ENCODE results near the gene CHST8. TPM values are rescaled to one million over a fixed set of nuclear protein-coding genes. Genes with fewer than 3 reads are reported as not detected.

CHST8 gene
- total RNA-seq, 4 donors from 2014 or later = not detected

DNA sequence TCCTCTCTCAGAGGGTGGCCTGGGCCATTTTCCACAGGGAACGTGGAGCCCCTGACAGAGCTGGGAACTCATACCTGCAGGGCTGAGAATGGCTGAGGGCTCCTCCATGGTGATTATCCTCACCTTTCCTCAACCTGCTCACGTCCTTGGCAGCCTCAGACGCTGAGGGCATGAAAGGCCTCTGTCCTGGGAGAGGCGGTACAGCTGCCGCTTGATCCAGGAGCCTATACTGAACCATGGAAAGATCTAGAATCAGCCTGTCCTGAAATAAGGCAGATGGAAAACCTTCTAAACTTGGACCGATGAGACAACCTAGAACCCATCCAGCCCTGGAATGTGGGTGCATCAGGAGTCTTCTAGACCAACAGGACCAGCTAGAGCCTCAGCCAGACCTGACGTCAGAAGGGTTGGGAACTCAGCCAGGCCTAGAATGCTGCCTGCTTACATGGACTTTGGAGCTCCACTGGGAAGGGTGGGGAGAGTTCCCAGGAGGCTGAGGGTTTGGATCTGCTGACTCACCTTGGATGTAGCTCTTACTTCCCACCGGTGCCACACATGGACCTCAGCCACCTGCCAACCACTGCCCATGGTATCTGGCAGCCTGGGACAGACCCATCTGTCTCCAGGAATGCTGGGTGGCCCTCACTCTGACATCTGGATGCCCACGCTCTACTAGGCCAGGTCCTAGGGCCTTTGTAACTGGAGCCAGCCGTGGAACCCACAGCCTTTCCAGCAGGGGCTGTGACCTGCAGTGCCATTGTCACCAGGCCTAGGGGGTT is 182.5 kb downstream of the CHST8 start:
- Histone ChIP-seq H3K27ac (peak overlapping the region; percentile 78 to 87 (median 82)), H3K27me3 (no peaks in the 10 kb centered on the region), H3K4me1 (peaks cover 21 to 29% (median 26%) of the 10 kb centered on the region in 4 donors), H3K36me3 (no peaks in the 10 kb centered on the region), H3K4me3 (no peak overlapping the region), H3K9me3 (no peaks in the 10 kb centered on the region)
- intact Hi-C loops (cut with DNase I; ENCODE audit: low total_unique reads) (no loop called here), in situ Hi-C loops (cut with MboI; ENCODE audit: low pct_ligation_motif_present in 1 of 4, low pct_unique_long_range_greater_than_20kb in 1 of 4, low sequenced_read_pairs in 3 of 4) (no loop called here)
- 42% methylated on average over 10 of the region's 10 CpGs; no CpG with 5 or more reads in 1 of the 2 donors for WGBS, 2 donors (ENCODE audit: low coverage in 1 of 2)
- peak; percentile 94 for DNase-seq
- no peak for TF ChIP-seq POLR2A (IDR thresholded peaks at IDR 0.05)
- TF ChIP-seq POLR2AphosphoS5 (IDR thresholded peaks at IDR 0.05) = peak; percentile 49 to 70 (median 59)

DNA sequence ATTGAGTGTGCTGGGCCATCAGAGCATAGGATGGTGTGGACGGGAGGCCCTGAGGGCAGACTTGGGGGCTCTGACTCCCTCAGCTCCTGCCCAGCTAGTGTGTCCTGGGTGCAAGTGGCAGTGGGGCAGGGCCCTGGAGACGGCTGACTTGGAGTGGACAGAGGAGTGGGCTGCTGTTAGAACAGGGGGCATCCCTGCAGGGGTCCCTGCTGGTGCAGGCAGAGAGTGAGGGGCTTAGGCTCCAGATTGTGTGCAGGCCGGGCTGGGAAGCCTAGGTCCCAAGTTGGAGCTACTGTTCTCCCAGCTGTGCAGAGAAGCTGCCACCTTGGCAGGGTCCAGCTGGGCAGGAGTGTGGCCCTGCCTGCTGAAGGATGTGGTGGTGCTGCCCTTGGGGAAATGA is 183.6 kb downstream of the CHST8 start:
- peaks cover 21 to 29% (median 24%) of the 10 kb centered on the region in 4 donors for H3K4me1 ChIP-seq
- H3K27ac ChIP-seq = peak overlapping the region; percentile 78 to 87 (median 82)
- H3K4me3 ChIP-seq = no peak overlapping the region
- TF ChIP-seq POLR2AphosphoS5 (IDR thresholded peaks at IDR 0.05) = no peak
- no peak for TF ChIP-seq EP300 (IDR thresholded peaks at IDR 0.05; ENCODE audit: low read depth)
- TF ChIP-seq, protein P1, sequence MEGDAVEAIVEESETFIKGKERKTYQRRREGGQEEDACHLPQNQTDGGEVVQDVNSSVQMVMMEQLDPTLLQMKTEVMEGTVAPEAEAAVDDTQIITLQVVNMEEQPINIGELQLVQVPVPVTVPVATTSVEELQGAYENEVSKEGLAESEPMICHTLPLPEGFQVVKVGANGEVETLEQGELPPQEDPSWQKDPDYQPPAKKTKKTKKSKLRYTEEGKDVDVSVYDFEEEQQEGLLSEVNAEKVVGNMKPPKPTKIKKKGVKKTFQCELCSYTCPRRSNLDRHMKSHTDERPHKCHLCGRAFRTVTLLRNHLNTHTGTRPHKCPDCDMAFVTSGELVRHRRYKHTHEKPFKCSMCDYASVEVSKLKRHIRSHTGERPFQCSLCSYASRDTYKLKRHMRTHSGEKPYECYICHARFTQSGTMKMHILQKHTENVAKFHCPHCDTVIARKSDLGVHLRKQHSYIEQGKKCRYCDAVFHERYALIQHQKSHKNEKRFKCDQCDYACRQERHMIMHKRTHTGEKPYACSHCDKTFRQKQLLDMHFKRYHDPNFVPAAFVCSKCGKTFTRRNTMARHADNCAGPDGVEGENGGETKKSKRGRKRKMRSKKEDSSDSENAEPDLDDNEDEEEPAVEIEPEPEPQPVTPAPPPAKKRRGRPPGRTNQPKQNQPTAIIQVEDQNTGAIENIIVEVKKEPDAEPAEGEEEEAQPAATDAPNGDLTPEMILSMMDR (IDR thresholded peaks at IDR 0.05) = no peak
- TF ChIP-seq POLR2A (IDR thresholded peaks at IDR 0.05) = no peak
- no peaks in the 10 kb centered on the region for H3K9me3 ChIP-seq
- H3K36me3 ChIP-seq = no peaks in the 10 kb centered on the region
- DNase-seq = no peak
- WGBS, 2 donors (ENCODE audit: low coverage in 1 of 2) = 90% methylated on average over 3 of the region's 3 CpGs; no CpG with 5 or more reads in 1 of the 2 donors
- intact Hi-C loops (cut with DNase I; ENCODE audit: low total_unique reads) (no loop called here), in situ Hi-C loops (cut with MboI; ENCODE audit: low pct_ligation_motif_present in 1 of 4, low pct_unique_long_range_greater_than_20kb in 1 of 4, low sequenced_read_pairs in 3 of 4) (no loop called here)
- H3K27me3 ChIP-seq = no peaks in the 10 kb centered on the region

DNA sequence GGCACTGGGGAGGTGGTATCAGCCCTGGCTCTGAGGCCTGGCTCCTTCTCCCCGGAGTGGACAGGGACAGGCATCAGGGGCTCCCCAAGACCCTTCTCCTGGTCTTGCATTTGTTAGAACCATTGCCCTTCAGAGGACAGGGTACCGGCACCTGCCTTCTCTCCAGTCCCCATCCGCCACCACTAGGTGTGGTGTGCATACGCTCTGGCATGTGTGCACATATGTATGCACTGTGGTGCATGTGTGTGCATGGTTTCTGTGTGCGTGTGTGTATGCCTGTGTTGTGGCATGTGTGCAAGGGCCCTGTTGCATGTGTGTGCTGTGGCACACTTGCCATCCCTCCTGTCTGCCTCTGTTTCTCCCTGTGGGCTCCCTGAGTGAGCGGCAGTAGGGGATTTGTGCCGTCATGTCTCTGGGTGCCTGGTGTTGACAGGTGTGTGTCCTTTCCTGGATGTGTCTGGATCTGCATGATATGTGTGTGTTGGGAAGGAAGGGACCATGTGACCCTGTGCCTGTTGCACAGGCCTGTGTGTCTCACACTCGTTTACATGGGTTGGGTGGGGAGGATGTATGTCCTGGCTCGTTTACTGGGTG is 184.2 kb downstream of the CHST8 start:
- intact Hi-C loops (cut with DNase I; ENCODE audit: low total_unique reads) (no loop called here), in situ Hi-C loops (cut with MboI; ENCODE audit: low pct_ligation_motif_present in 1 of 4, low pct_unique_long_range_greater_than_20kb in 1 of 4, low sequenced_read_pairs in 3 of 4) (no loop called here)
- WGBS, 2 donors (ENCODE audit: low coverage in 1 of 2) = 75% methylated on average over 9 of the region's 9 CpGs; no CpG with 5 or more reads in 1 of the 2 donors
- DNase-seq = no peak
- H3K4me3 ChIP-seq = no peak overlapping the region
- no peaks in the 10 kb centered on the region for H3K36me3 ChIP-seq
- peaks cover 21 to 29% (median 24%) of the 10 kb centered on the region in 4 donors for H3K4me1 ChIP-seq
- H3K9me3 ChIP-seq = no peaks in the 10 kb centered on the region
- peak in 1 of 3 donors; percentile 18 for TF ChIP-seq POLR2AphosphoS5 (IDR thresholded peaks at IDR 0.05)
- TF ChIP-seq EP300 (IDR thresholded peaks at IDR 0.05; ENCODE audit: low read depth) = no peak
- TF ChIP-seq POLR2A (IDR thresholded peaks at IDR 0.05) = no peak
- TF ChIP-seq, protein P1 (IDR thresholded peaks at IDR 0.05) = no peak
- H3K27ac ChIP-seq = peak overlapping the region in 3 of 4 donors; percentile 78 to 87 (median 84)
- H3K27me3 ChIP-seq = no peaks in the 10 kb centered on the region

DNA sequence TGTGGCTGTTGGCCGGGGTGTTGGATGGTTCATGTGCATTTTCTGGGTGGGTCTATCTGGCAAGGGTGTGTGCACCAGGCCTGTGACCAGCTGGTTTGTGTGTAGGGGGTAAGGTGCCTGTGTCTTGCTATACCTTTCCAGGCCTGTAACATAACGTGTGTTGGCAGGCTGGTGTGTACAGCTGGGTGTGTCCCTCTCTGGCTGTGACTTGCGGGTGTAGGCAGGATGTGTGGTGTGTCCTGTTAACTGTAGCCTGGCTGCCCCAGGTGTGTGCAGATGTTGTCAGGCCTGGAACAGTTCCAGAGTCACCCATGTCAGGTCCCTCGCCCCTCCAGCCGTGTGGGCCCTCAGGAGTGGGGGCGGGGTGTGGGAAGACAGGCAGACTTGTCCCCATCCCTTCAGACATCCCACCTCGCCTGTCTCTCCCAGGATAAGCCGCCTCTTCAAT is 184.7 kb downstream of the CHST8 start:
- DNase-seq = peak; percentile 62
- 64% methylated on average over 8 of the region's 8 CpGs; no CpG with 5 or more reads in 1 of the 2 donors for WGBS, 2 donors (ENCODE audit: low coverage in 1 of 2)
- Histone ChIP-seq H3K36me3 (no peaks in the 10 kb centered on the region), H3K27me3 (no peaks in the 10 kb centered on the region), H3K9me3 (no peaks in the 10 kb centered on the region), H3K27ac (peak overlapping the region; percentile 0 to 87 (median 81)), H3K4me3 (no peak overlapping the region), H3K4me1 (peaks cover 21 to 29% (median 24%) of the 10 kb centered on the region in 4 donors)
- peak in 1 of 3 donors; percentile 34 for TF ChIP-seq POLR2AphosphoS5 (IDR thresholded peaks at IDR 0.05)
- TF ChIP-seq, protein P1 (IDR thresholded peaks at IDR 0.05) = no peak
- in situ Hi-C loops (cut with MboI; ENCODE audit: low pct_ligation_motif_present in 1 of 4, low pct_unique_long_range_greater_than_20kb in 1 of 4, low sequenced_read_pairs in 3 of 4) (no loop called here), intact Hi-C loops (cut with DNase I; ENCODE audit: low total_unique reads) (no loop called here)
